Osteocyte (in vitro differentiated cells): ENCODE results near the gene BCL6B. TPM values are rescaled to one million over a fixed set of nuclear protein-coding genes. Genes with fewer than 3 reads are reported as not detected.
"Not testable (repeated sequence)": the region's sequence is repeated elsewhere in the genome, so short reads cannot be mapped to it uniquely, and the experiment has no call there.

ENCODE experiments used
- DNase-seq: peaks from one replicate; pipeline ENCODE4 v3.0.0; 2021; ENCODE audit warnings: mixed read lengths; ENCODE audit not compliant: unreplicated experiment; ENCODE audit errors: extremely low spot score
- H3K27ac Mint-ChIP-seq: one replicate; pipeline ENCODE4 v1.8.0; 2021; ENCODE audit warnings: mild to moderate bottlenecking, mixed read lengths; ENCODE audit not compliant: unreplicated experiment
- H3K27me3 Mint-ChIP-seq: one replicate; pipeline ENCODE4 v1.8.0; 2021; ENCODE audit warnings: mixed read lengths; ENCODE audit not compliant: unreplicated experiment
- H3K36me3 Mint-ChIP-seq: one replicate; pipeline ENCODE4 v1.8.0; 2021; ENCODE audit warnings: mixed read lengths; ENCODE audit not compliant: unreplicated experiment
- H3K4me1 Mint-ChIP-seq: one replicate; pipeline ENCODE4 v1.8.0; 2021; ENCODE audit warnings: mixed read lengths; ENCODE audit not compliant: unreplicated experiment
- H3K4me3 Mint-ChIP-seq: one replicate; pipeline ENCODE4 v1.8.0; 2021; ENCODE audit warnings: mild to moderate bottlenecking, moderate library complexity, mixed read lengths; ENCODE audit not compliant: unreplicated experiment
- H3K9me3 Mint-ChIP-seq: one replicate; pipeline ENCODE4 v1.8.0; 2021; ENCODE audit warnings: mixed read lengths; ENCODE audit not compliant: unreplicated experiment
- long read RNA-seq: library from polyadenylated mRNA; unstranded; transcript quantifications from one replicate; pipeline ENCODE4 v2.0.0, GENCODE V29; 2021
- total RNA-seq: library from RNA; stranded (reverse); gene quantifications from 2 replicates; pipeline ENCODE4 v1.2.1, GENCODE V29; 2021
- TF ChIP-seq, protein P1 (sequence below): fragments of 200-600 bp; sonication (generic); IDR thresholded peaks from 2 replicates; pipeline ENCODE4 v1.5.0; 2021; ENCODE audit warnings: antibody characterized with exemption, mild to moderate bottlenecking, moderate library complexity

The BCL6B gene, protein sequence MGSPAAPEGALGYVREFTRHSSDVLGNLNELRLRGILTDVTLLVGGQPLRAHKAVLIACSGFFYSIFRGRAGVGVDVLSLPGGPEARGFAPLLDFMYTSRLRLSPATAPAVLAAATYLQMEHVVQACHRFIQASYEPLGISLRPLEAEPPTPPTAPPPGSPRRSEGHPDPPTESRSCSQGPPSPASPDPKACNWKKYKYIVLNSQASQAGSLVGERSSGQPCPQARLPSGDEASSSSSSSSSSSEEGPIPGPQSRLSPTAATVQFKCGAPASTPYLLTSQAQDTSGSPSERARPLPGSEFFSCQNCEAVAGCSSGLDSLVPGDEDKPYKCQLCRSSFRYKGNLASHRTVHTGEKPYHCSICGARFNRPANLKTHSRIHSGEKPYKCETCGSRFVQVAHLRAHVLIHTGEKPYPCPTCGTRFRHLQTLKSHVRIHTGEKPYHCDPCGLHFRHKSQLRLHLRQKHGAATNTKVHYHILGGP
- total RNA-seq, result not detected in 2 replicates
- long read RNA-seq, result 0 reads

DNA sequence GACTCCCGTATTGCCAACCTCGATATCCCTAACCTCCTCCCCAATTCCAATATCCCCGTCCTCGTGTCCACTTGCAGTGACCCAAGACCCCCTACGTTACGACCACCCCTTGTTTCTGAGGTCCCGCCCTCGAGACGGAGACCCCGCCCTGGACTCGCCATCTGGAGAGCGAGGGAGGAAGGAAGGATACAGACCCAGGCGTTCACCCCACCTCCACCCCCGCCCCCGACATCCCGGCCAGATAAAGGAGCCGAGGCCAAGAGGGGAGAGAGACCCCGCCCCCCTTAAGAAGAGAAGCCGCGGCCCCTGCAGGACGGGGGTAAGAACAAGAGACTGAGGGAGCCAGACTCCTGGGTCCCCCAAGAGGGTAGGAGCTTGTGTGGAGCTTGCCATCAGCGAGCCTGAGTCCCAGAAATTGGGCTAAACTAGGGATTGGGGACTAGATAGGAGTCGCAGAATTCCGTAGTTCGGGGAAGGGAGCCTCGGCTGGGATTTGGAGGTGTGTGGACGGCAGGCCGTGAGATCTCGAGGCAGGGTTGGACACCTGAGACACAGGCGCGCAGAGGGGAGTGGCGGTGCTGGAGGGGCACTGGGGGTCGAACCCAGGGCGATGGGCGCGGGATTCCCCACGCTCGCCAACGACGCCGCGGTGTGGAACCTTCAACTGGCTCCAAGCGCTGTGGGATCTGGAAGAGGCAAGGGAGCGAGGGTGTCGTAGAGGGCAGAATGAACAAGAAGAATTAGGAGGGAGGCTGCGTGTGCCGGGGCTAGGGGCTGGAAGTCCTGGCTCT lies at the start of gene BCL6B:
Gene BCL6B, plus strand, starts transcription at position 270 of the 791 bp plus-strand sequence. CDS start 622 bp downstream, outside the sequence.
- no peak for DNase-seq
- TF ChIP-seq, protein P1, sequence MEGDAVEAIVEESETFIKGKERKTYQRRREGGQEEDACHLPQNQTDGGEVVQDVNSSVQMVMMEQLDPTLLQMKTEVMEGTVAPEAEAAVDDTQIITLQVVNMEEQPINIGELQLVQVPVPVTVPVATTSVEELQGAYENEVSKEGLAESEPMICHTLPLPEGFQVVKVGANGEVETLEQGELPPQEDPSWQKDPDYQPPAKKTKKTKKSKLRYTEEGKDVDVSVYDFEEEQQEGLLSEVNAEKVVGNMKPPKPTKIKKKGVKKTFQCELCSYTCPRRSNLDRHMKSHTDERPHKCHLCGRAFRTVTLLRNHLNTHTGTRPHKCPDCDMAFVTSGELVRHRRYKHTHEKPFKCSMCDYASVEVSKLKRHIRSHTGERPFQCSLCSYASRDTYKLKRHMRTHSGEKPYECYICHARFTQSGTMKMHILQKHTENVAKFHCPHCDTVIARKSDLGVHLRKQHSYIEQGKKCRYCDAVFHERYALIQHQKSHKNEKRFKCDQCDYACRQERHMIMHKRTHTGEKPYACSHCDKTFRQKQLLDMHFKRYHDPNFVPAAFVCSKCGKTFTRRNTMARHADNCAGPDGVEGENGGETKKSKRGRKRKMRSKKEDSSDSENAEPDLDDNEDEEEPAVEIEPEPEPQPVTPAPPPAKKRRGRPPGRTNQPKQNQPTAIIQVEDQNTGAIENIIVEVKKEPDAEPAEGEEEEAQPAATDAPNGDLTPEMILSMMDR, result no peak
- peaks cover 24% of the 10 kb centered on the region for H3K4me1 Mint-ChIP-seq
- H3K27me3 Mint-ChIP-seq, result peaks cover 15% of the 10 kb centered on the region
- H3K27ac Mint-ChIP-seq, result no peak within 1 kb of the TSS
- peak within 1 kb of the TSS; percentile 47 for H3K4me3 Mint-ChIP-seq
- H3K9me3 Mint-ChIP-seq, result no peaks in the 10 kb centered on the region
- H3K36me3 Mint-ChIP-seq, result no peaks in the 10 kb centered on the region

DNA sequence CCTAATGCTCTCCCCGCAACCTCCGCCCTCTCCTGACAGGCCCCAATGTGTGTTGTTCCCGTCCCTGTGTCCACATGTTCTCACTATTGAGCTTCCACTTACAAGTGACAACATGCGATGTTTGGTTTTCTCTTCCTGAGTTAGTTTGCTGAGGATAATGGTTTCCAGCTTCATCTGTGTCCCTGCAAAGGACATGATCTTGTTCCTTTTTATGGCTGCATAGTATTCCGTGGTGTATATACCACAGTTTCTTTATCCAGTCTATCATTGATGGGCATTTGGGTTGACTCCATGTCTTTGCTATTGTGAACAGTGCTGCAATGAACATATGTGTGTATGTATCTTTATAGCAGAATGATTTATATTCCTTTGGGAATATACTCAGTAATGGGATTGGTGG lies 43.4 kb upstream of the BCL6B start:
- not testable (repeated sequence) for H3K27ac Mint-ChIP-seq, H3K27me3 Mint-ChIP-seq, DNase-seq, H3K9me3 Mint-ChIP-seq, H3K4me1 Mint-ChIP-seq, H3K4me3 Mint-ChIP-seq, H3K36me3 Mint-ChIP-seq

DNA sequence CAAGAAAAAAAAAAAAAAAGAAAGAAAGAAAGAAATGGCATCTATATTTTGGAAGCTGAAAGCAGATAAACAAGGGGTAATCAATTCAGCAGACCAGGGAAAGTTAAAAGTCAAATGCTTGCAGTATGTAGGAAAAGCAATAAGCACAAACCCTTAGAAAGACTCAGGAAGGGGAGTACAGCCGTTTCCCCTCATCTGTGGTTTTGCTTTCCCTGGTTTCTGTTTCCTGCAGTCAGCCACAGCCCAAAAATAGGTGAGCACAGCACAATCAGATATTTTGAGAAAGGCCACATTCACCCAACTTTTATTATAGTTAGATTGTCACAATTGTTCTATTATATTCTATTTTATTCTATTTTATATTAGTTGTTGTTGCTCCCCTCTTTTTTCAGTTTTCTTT lies 41.4 kb upstream of the BCL6B start:
- TF ChIP-seq, protein P1, result no peak

DNA sequence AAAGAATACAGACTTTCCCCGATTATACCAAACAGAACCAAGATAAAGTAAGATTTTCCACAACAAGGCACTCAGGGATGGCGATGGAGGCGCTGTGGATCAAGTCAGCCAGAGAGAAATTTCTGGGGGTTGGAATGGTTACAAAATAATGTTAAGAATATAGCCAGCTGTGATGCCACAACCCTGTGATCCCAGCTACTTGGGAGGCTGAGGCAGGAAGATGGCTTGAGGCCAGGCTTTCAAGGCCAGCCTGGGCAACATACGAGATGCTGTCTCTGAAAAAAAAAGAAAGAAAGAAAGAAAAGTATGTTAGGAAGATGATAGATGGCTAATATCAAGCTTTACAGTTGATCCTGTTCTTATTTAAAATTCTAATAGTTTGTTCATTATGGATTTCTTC lies 37.6 kb upstream of the BCL6B start:
- H3K27ac Mint-ChIP-seq, result no peak overlapping the region
- peak; percentile 36 for DNase-seq
- H3K36me3 Mint-ChIP-seq, result peaks cover 2% of the 10 kb centered on the region
- no peaks in the 10 kb centered on the region for H3K9me3 Mint-ChIP-seq
- no peak overlapping the region for H3K4me3 Mint-ChIP-seq
- H3K4me1 Mint-ChIP-seq, result no peaks in the 10 kb centered on the region
- H3K27me3 Mint-ChIP-seq, result no peaks in the 10 kb centered on the region
- TF ChIP-seq, protein P1, result no peak

More for the DNA sequence above, 41.4 kb upstream of the BCL6B start:
- H3K4me3 Mint-ChIP-seq, result no peak overlapping the region
- peaks cover 5% of the 10 kb centered on the region for H3K9me3 Mint-ChIP-seq
- no peaks in the 10 kb centered on the region for H3K4me1 Mint-ChIP-seq
- H3K27ac Mint-ChIP-seq, result no peak overlapping the region
- no peak for DNase-seq
- H3K27me3 Mint-ChIP-seq, result no peaks in the 10 kb centered on the region
- H3K36me3 Mint-ChIP-seq, result peaks cover 2% of the 10 kb centered on the region

DNA sequence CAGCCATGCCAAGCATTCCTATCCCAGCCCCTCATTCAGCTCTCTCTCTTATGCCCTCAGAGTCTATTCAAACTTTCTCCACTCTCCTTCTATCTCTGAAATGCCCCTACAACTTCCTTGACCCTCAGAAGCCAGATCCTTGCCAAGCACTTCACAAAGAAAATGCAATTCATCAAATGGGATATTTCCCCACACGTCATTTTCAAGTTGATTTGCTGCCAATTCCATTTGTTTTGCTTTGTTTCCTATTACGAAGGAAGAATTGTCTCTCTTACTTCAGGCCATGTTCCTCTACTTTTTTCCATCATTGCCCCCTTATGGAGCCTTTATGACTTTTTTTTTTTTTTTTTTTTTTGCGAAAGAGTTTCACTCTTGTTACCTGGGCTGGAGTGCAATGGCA lies 36.2 kb upstream of the BCL6B start:
- H3K4me3 Mint-ChIP-seq, result no peak overlapping the region
- H3K27ac Mint-ChIP-seq, result no peak overlapping the region
- no peaks in the 10 kb centered on the region for H3K4me1 Mint-ChIP-seq
- TF ChIP-seq, protein P1, result no peak
- H3K36me3 Mint-ChIP-seq, result no peaks in the 10 kb centered on the region
- DNase-seq, result no peak
- no peaks in the 10 kb centered on the region for H3K27me3 Mint-ChIP-seq
- no peaks in the 10 kb centered on the region for H3K9me3 Mint-ChIP-seq
